ENCODE results near the gene ADAMTS17.

ADAMTS17 gene

DNA sequence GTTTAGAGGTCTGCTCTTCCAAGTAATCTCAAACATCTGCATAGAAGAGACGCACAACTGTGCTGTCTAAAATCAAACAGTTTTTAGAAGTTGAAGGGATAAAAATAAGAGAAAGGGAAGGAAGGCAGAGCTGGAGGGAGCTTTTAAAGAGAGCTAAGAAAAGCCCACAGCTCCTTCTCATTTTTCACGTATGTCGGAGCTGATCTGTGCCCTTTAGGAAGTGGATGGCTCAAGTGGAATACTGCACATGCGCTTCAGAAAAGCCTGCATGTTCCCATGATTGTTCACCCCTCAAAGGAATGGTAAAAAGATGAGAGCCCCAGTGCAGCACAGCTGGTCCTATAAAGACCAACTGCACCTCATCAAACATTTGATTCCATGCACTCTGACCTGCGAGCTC is 207.2 kb downstream of the ADAMTS17 start:
- DNase-seq (ENCODE audit: low spot score), result no peak

- DNase-seq (ENCODE audit: low spot score), result no peak
These were observed 207.6 kb downstream of the ADAMTS17 start for GRCh38 chr15:100134089-100134583.

DNA sequence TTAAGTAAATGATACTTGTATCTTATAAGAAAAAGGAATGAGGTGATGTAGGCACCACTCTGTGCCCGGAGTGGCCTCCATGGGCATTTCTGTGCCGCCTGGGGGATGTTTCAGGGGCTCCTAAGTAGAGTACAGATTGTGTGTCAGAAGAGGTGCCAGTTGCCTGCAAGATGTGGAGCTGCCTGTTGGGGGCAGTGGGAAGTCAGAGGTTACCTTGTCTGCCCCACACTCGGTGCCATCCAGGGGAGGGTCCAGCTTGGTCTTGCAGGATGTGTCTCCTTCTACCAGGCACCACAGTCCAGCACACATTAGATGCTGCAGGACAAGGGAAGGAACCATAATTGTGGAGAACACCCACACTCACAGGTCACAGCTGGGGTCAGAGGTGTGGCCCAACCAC is 208.8 kb downstream of the ADAMTS17 start:
- no peak for DNase-seq (ENCODE audit: low spot score)

DNA sequence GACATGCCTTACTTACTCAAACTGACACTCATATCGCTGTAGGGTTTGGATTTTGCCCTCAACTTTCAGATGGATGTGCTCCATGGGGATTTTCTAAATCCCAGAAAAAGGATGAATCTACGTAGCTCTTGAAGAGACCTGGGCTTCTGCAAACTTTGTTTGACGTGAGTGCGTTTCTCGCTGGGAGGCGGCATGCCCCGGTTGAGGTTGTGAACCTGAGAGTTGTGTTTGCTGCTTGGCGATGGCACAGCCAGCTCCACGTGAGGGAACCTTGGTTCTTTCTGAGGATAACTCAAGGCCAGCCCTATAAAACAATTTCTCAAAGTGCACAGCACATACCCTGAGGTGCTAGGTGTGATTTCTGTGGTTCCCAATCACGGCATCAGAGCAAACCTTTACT is 209.5 kb downstream of the ADAMTS17 start:
- DNase-seq (ENCODE audit: low spot score), result no peak

- DNase-seq (ENCODE audit: low spot score), result peak; percentile 63
These were observed 210.2 kb downstream of the ADAMTS17 start for GRCh38 chr15:100131321-100132224.

GRCh38 chr15:100129677-100130076 is 212.1 kb downstream of the ADAMTS17 start:
- no peak for DNase-seq (ENCODE audit: low spot score)

- DNase-seq (ENCODE audit: low spot score), result no peak
These were observed 216.2 kb downstream of the ADAMTS17 start for GRCh38 chr15:100125401-100126191.

- DNase-seq (ENCODE audit: low spot score), result no peak
These were observed 216.8 kb downstream of the ADAMTS17 start for GRCh38 chr15:100124936-100125335.

DNA sequence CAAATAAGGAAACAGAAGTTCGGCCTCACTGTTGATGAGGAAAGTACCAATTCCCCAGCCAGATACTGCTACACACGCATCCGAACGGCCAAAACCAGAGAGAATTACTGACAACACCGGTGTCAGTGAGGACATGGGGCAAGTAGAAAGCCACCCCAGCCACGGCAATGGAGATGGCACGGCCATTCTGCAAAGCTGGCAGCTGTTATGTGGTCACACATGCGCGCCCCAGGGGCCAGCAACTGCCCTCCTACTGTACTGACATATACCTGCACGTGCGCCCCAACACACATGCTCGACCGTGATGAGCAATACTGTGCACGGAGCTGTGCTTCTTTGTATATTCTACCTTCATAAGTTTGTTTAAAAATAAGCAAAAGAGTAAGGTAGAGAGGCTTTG is 217.4 kb downstream of the ADAMTS17 start:
- no peak for DNase-seq (ENCODE audit: low spot score)

GRCh38 chr15:100123611-100124010 is 218.2 kb downstream of the ADAMTS17 start:
- DNase-seq (ENCODE audit: low spot score), result no peak

- no peak for DNase-seq (ENCODE audit: low spot score)
These were observed 220.5 kb downstream of the ADAMTS17 start for GRCh38 chr15:100121285-100121684.

GRCh38 chr15:100120111-100120510 is 221.7 kb downstream of the ADAMTS17 start:
- DNase-seq (ENCODE audit: low spot score), result no peak

GRCh38 chr15:100118546-100118945 is 223.2 kb downstream of the ADAMTS17 start:
- no peak for DNase-seq (ENCODE audit: low spot score)

GRCh38 chr15:100116416-100117190 is 225.2 kb downstream of the ADAMTS17 start:
- DNase-seq (ENCODE audit: low spot score), result no peak

DNA sequence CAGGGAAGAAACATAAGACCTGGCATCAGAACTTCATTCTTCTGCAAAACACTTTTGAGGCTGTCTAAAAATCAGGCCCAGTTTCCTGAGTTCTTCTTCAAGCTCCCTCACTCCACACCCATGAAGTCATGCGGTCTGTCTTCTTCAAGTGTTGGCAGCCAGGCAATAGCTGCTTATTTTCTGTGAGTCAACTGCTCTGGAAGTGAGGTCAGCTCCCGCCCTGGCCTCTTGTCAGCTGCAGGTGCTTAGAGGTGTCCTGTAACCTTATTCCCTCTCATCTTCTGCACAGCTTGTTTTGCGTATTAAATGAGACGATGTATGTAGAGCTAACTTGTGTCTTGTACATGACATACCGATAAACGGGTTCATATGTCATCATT is 226.1 kb downstream of the ADAMTS17 start:
- peak; percentile 65 for DNase-seq (ENCODE audit: low spot score)

GRCh38 chr15:100115066-100115710 is 226.6 kb downstream of the ADAMTS17 start:
- DNase-seq (ENCODE audit: low spot score), result no peak

DNA sequence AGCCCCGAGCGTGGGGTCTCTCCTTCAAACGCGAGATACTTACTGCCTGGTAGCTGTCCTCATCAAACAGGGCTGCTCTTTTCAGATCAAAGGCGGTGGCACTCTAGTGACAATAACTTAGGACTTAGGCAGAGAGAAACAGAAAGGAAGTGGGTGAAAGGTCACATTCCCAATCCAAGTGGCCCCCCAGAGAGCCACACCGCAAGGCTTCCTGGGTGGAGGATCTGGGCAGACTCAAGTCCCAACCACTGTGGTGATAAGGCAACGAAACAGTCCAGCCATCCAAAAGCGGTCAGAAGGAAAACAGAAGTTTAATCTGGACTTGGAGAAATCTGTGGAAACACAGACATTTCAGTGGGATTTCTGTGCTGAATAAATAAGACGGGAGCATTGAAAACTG is 227.2 kb downstream of the ADAMTS17 start:
- DNase-seq (ENCODE audit: low spot score), result peak; percentile 35

GRCh38 chr15:100114100-100114499 is 227.7 kb downstream of the ADAMTS17 start:
- DNase-seq (ENCODE audit: low spot score), result peak; percentile 18

DNA sequence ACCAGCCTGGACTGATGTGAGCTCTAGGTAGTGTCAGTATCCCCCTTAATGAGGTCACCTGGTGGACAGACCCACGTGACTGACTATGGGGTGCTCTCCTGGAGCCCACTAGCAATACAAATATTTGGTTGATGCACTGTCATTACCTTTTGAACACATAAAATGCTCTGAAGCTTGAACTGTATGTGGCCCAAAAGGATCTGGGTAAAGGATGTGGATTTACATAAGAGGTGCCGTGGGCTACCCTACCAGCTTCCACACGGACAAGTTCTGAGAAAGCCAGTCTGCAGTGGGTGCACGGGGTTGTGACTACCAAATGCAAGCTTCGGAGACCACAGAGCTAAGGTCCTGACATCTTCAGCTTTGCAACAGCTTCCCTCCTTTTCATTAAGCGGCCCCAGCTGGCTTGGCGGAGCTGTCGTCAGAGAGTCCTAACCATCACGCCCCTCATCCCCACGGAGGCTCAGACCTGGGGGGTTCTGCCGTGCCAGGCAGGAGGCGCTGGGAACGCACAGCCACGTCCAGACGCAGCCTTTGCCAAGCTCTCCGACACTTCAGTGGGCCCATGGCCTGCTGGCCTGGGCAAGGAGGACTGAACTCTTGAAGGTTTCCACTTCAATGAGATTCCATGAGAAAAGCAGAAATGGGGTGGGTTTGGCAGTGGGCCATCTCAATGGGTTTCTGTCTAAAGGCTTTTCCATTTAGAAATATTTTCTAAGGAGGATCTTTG is 228.3 kb downstream of the ADAMTS17 start:
- DNase-seq (ENCODE audit: low spot score), result no peak

DNA sequence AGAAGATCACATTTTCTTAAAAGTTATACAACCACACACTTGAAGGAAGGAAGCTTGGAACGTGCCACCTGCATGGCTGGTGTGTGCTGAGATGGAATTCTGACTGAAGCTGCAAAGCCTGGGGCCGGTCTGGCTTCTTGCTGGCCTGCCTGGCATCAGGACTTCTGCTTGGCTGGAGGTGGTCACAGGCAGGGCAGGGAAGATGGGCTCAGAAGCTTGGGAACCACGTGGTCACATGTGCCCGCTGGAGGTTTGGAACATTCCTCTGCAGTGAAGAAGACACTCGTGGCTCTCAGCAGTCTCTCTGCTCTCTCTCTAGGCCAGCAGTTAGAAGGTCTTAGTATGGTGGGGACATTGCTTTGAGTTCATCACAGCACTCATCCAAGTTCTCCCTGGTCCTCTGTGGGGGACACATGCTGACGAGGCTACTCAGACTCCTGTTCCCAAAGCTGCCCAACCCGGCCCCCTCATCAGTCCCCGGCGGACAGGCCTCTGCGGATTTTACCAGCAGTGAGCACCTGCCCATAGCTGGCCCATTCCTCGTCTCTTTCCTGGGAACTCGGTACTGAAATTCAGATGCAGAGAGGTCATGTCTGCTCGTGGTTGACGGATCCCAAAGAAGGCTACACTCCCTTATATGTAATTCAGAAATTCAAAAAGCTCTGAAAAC is 229.0 kb downstream of the ADAMTS17 start:
- DNase-seq (ENCODE audit: low spot score), result no peak

Measured in kidney tubule cell (primary cell).